GM13976 (cell line): ENCODE results near the gene MRPS6.

ENCODE experiments used
- DNase-seq: peaks from one replicate; pipeline ENCODE4 v3.0.0; 2012; ENCODE audit warnings: low spot score
- in situ Hi-C: fragments of 300-500 bp; cut with MboI; formaldehyde crosslinking; loops from one replicate; pipeline ENCODE4 v1.12.0; 2022; ENCODE audit warnings: low sequenced_read_pairs, mixed read lengths, inconsistent platforms; ENCODE audit not compliant: unreplicated experiment
- TF ChIP-seq, protein P1 (sequence below): IDR thresholded peaks from 2 replicates; pipeline ENCODE4 v1.5.1; 2012; ENCODE audit warnings: borderline replicate concordance, mild to moderate bottlenecking; ENCODE audit not compliant: insufficient read depth; ENCODE audit errors: extremely low read depth, missing control alignments, control extremely low read depth

The MRPS6 gene

DNA sequence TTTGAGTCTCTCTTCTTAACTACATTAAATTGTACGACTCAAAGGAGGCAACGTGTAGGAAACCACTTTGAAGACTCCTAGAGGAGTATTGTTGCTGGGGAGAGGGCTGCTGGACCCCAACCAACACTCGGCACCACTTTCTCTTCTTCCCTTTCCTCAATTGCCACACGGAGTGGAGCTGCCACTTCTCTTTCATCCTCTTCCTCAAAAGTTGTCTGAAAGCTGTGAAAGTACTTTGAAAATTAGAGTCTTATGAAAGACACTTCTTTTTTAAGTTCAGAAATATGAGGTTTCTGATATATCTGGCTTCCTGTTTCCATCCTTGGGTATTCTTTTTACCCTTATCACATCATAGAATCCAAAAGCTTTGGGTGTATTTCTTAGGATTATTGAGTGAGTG, 59.5 kb downstream of the MRPS6 start:
- in situ Hi-C loops, result no loop called here
- no peak for DNase-seq
- TF ChIP-seq, protein P1, sequence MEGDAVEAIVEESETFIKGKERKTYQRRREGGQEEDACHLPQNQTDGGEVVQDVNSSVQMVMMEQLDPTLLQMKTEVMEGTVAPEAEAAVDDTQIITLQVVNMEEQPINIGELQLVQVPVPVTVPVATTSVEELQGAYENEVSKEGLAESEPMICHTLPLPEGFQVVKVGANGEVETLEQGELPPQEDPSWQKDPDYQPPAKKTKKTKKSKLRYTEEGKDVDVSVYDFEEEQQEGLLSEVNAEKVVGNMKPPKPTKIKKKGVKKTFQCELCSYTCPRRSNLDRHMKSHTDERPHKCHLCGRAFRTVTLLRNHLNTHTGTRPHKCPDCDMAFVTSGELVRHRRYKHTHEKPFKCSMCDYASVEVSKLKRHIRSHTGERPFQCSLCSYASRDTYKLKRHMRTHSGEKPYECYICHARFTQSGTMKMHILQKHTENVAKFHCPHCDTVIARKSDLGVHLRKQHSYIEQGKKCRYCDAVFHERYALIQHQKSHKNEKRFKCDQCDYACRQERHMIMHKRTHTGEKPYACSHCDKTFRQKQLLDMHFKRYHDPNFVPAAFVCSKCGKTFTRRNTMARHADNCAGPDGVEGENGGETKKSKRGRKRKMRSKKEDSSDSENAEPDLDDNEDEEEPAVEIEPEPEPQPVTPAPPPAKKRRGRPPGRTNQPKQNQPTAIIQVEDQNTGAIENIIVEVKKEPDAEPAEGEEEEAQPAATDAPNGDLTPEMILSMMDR, result no peak

DNA sequence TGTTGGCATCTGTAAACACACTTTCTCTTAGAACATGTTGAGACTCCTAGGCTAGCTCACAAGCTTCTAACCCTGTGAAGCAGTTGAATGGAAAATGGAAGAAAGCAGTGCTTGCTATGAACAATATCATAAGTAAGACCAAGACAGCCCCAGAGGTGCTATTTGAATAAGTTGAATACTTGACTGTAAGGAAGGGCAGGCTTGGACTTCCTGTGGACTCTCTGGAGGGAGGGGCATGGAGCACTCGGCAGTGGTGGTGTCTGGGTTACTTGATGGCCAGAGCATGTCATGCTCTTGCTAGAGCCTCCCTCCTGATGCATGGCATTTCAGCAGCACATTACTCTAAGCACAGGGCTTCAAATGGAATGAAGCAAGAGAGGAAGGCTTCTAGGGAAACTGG, 60.0 kb downstream of the MRPS6 start:
- in situ Hi-C loops, result no loop called here
- no peak for DNase-seq
- TF ChIP-seq, protein P1, result no peak

DNA sequence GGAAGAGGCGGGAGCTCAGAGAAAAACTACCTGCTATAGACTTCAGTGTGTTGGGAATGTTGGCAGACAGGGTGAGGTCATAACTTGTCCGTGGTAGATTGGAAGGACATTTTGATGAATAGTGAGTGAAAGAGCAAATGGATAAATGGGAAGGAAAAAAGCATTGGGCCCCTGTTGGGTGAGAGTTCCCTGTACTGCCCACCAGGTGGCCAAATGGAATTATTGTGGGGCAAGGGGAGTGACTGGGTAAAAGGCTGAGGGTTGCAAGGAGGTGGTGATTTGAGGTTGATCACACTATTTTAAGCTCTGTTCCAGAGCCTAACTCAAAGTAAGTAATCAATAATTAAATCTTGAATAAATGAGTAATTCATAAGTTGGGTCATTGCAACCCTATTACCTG, 60.4 kb downstream of the MRPS6 start:
- in situ Hi-C loops, result no loop called here
- DNase-seq, result no peak
- TF ChIP-seq, protein P1, result no peak

DNA sequence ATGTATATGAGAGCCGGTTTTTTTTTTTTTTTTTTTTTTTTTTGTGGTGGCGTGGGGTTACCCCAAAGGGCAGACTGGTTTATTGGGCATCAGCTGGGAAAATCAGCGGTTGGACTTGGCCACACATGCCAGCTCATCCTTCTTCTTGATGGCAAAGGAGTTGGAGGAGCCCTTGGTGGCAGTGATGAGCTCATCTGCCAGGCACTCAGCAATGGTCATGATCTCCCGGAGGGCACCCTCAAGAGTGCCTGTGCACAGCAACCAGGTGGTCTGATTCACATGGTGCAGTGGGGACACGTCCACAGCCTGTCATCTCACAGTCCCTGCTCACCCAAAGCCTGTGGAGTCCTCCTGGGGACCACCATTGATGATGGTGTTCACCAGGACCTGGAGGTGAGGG, 62.0 kb downstream of the MRPS6 start:
- in situ Hi-C loops, result no loop called here
- TF ChIP-seq, protein P1, result no peak
- no peak for DNase-seq

DNA sequence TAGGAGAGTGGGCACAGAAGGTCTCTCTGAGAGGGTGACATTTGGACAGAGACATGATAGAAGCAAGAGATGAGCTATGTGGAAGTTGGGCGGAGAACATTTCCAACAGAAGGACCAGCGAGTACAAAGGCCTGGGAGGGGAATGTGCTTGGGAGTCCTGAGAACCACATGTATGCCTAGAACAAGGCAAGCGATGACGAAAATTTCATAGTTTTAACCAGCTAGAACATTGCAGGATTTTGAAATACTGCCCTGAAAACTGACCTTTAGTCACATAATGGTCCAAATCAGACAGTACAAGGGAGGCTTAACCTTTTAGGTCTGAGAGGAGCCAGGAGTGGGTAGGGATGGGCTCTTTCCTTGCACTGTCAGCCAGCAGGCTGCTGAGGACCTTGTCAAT, 68.0 kb downstream of the MRPS6 start:
- TF ChIP-seq, protein P1, result no peak
- in situ Hi-C loops, result no loop called here
- DNase-seq, result no peak

DNA sequence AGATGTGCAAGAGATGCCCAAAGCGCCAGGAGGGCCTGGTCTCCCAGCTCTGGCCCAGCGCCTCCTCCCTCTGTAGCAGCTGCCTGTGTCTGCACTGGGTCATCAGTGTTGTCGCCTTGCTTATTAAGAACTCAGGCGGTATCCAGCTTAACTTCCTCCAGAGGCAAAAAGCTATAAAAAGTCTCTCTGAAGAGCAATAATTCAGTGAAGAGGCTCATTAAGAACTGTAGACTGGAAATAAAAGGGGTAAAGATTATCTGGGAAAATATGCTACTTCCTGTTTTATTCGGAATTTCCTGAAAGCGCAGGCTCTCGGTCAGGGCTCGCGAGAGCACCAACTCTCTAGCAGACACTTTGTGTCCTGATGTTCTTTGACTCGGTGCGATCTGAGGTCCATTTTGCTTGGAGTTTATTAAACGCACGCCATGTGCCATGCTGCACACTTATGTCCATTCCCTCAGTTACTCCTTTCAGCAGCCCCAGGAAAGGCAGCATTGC, 70.4 kb downstream of the MRPS6 start:
- TF ChIP-seq, protein P1, result no peak
- in situ Hi-C loops, result no loop called here
- DNase-seq, result no peak

DNA sequence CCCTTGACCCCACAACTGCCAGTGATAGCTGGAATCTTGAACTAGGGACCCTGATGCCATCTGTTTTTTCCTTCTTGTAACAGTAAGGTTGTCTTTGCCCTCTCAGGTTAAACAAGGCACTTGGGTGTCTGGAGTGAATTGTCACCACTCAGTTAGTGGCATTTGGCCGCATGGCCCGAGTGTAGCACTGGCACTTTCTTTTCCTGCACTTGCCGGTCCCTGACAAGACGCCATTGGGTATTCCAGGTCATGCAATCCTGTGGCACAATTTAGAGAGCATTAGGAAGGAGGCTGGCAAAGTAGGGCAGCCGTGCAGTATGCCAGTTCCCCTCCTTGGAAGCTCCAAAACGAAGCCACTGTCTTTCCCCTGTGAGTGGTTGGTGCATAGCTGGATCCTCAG, 70.8 kb downstream of the MRPS6 start:
- in situ Hi-C loops, result no loop called here
- TF ChIP-seq, protein P1, result no peak
- no peak for DNase-seq
